Erythroblast (primary cell): ENCODE measurements around the gene IVNS1ABP.

ENCODE experiments used
- DNase-seq, 2 experiments: peaks; one replicate each; lab custom pipeline; 2025; lab: John Stamatoyannopoulos, UW
- GATA1 ChIP-seq: IDR thresholded peaks from 2 replicates; pipeline ENCODE4 v1.6.1; 2011; ENCODE audit warnings: low read depth, mild to moderate bottlenecking, control low read depth, low read length, moderate library complexity
- POLR2A ChIP-seq: IDR thresholded peaks from 2 replicates; pipeline ENCODE4 v1.6.1; 2011; ENCODE audit warnings: mild to moderate bottlenecking, low read length

The IVNS1ABP gene

GRCh38 chr1:185293967-185294542 lies 23.0 kb downstream of the IVNS1ABP start:
- no peak for DNase-seq
- no peak for TF ChIP-seq POLR2A
- no peak for TF ChIP-seq GATA1

DNA sequence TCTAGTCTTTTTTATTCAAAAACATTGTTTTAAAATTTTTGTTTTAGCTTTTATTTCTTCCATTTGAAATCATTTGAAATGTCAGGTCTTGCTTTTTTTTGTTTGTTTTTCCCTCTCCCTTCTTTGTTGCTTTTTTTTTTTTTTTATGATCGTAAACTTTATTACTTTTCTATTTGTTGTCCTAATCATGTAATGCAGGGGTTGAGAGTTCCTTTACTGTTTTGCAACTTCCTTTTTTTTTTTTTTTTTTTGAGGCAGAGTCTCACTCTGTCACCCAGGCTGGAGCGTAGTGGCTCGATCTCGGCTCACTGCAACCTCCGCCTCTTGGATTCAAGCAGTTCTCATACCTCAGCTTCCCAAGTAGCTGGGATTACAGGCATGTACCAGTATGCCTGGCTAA lies 24.8 kb downstream of the IVNS1ABP start:
- TF ChIP-seq POLR2A, result no peak
- TF ChIP-seq GATA1, result no peak
- peak; percentile 29 to 30 for DNase-seq

- no peak for TF ChIP-seq POLR2A
- TF ChIP-seq GATA1, result no peak
- DNase-seq, result peak; percentile 66 to 83
Observed at GRCh38 chr1:185291652-185292051, 25.4 kb downstream of the IVNS1ABP start.

DNA sequence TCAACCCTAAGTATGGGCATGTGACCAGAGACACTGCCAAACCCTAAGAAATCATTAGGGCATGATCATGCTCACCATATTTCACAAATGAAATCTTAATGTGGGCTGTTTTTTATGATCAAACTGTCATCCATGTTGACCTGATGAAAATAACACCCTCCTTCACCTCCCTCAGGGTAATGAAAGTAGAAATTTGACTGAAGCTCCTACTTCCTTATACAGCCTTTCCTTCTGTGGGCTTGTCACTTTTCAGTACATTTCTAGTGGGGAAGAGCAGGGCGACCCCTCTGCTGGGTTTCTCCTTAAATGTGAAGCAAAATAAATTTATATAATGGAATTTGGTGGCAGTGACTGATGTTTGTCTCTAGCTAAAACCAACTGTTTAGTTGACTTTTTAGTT lies 25.9 kb downstream of the IVNS1ABP start:
- peak in 1 of 2 experiments; percentile 34 for DNase-seq
- no peak for TF ChIP-seq GATA1
- TF ChIP-seq POLR2A, result no peak

GRCh38 chr1:185289880-185290279 lies 27.2 kb downstream of the IVNS1ABP start:
- no peak for TF ChIP-seq GATA1
- TF ChIP-seq POLR2A, result no peak
- DNase-seq, result no peak

- TF ChIP-seq POLR2A, result no peak
- no peak for DNase-seq
Observed at GRCh38 chr1:185288435-185288834, 28.6 kb downstream of the IVNS1ABP start.

DNA sequence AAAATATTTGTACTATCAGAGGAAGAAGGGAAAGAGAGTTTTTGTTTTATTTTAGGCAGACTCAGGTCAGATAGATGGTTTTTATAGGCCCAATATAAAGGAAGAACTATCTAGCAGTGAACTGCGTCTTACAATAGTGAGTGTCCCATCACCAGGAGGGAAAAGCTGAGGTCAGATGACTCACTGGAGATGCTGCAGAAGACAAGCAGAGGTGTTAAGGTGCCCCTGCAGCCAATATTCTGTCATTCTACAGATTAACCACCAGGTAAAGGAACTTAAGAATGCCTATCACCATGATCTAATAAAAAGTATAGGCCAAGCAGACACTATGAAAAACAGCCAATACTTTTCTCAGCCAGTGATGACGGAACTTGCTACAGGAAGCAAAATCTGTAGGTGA lies 29.6 kb downstream of the IVNS1ABP start:
- no peak for DNase-seq
- TF ChIP-seq POLR2A, result no peak
- no peak for TF ChIP-seq GATA1

DNA sequence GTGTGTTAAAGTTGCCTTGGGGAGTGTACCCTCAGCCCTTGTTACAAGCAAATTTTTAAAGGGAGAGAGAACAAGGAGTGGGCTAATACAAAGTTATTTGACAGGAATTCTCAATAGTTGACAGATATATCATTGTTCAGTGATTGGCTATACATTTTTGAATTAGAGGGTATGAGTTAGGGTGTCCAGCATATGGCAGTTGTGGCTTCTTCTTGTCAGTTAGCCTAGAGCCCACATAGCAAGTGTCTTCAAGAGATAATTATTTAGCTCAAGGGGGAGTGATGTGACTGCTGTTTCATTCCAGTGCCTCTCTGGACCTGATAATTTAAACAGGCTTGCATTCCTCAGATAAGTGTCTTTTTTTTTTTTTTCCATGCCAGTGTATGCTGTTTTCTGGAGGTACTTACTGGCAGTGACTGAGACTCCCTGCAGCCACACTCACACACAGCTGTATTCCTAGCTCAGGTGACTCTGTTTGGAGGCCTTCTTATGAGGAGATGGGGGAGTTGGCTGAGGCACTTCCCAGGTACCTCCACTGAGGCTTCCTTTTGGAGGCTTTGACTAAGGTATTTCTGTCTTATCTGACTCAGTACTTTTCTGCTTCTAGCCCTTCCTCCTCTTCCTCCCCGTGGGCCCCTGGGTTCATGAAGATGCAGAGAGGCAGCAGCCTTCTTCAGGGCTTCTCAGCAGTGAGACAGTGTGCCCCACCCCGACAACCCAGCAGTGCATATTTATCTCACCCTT lies 32.3 kb downstream of the IVNS1ABP start:
- TF ChIP-seq POLR2A (peak; percentile 82), GATA1 (peak; percentile 42)

GRCh38 chr1:185284116-185284515 lies 32.9 kb downstream of the IVNS1ABP start:
- TF ChIP-seq GATA1, result no peak
- no peak for TF ChIP-seq POLR2A
- peak; percentile 85 for DNase-seq

More for the DNA sequence above, 32.3 kb downstream of the IVNS1ABP start:
- DNase-seq, result peak; percentile 92 to 99

- DNase-seq, result no peak
- TF ChIP-seq POLR2A, result no peak
- no peak for TF ChIP-seq GATA1
Observed at GRCh38 chr1:185281245-185281644, 35.8 kb downstream of the IVNS1ABP start.

- TF ChIP-seq POLR2A (no peak), GATA1 (no peak)
- no peak for DNase-seq
Observed at GRCh38 chr1:185280589-185280988, 36.5 kb downstream of the IVNS1ABP start.

- no peak for DNase-seq
- TF ChIP-seq POLR2A, result no peak
- no peak for TF ChIP-seq GATA1
Observed at GRCh38 chr1:185279571-185279970, 37.5 kb downstream of the IVNS1ABP start.

DNA sequence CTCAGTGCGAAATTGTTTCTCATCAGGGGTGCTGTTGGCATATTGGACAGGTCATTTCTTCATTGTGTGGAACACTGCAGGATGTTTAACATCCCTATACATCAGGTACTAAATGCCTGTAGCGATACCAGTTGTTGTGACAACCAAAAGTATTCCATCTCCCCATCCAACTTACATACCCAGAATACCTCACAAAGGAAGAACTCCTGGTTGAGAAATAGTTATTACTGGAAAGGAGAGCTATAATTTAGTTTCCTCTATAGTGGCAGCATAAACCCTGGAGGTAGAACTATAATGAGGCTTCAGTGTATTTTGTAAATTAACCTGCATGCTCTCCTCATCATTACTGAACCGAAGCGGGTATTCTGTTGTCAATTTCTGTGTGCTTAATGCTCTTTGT lies 45.1 kb downstream of the IVNS1ABP start:
- TF ChIP-seq GATA1, result no peak
- no peak for TF ChIP-seq POLR2A
- no peak for DNase-seq

DNA sequence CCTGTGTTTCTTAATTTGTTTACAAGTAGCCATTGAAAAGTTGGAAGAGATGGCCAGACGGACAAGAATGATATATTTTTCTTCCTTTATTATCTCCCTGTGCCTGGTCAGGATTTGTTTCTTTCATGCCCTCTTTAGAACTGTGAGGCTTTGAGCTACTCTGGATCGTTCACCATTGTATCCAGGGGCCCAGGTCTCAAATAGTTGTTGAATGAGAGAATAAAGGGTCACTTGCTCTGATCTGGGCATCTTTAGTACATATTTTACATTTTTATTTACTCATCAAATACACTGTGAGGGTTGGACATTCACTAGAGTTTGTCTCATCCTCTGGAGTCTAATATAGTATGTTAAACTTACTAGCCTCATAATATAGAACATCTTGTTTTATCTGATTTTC lies 48.7 kb downstream of the IVNS1ABP start:
- no peak for TF ChIP-seq GATA1
- no peak for TF ChIP-seq POLR2A
- no peak for DNase-seq
